Inferior parietal cortex (tissue), 1 donor: ENCODE measurements around the gene ZBTB42.
A peak's percentile ranks its signal among the peaks of the same experiment; 100 is the strongest.
"Not testable (repeated sequence)": the region's sequence is repeated elsewhere in the genome, so short reads cannot be mapped to it uniquely, and the experiment has no call there.

Experiments
- DNase-seq: peaks from one replicate; pipeline ENCODE4 v3.0.0-alpha.2; 2016; ENCODE audit errors: extremely low spot score

Gene ZBTB42

DNA sequence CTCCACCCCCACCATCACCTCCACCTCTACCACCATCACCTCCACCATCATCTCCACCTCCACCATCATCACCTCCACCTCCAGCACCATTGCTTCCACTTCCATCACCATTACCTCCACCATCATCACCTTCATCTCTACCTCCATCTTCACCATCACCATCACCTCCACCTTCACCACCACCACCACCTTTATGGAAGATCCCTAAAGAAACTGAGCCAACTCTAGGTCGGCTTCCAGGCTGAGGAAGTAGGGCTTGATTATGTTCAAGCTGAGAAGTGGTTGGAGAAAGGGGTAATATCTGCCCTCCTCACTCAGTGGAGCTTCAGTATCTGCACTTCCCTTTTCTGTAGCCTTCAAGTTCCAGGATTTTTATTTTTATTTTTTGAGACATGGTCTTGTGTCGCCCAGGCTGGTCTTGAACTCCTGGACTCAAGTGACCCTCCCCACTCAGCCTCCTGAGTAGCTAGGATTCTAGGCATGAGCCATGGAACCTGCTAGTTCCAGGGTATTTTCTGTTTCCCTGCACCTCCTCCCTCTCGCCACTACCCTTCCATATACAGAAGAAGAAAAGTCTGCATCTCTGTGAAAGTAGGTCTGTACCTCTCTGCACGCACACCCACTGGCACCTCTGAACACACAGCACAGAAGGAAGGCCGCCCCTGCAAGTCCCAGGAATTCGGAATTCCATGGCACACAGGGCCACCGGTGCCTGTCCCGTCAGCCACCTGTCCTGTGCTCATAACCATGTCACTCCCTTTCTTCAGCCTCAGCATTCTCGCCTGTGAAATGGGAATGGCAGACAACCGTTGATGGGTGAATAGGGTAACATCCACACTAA lies 5.9 kb downstream of the ZBTB42 start:
- DNase-seq, result no peak

DNA sequence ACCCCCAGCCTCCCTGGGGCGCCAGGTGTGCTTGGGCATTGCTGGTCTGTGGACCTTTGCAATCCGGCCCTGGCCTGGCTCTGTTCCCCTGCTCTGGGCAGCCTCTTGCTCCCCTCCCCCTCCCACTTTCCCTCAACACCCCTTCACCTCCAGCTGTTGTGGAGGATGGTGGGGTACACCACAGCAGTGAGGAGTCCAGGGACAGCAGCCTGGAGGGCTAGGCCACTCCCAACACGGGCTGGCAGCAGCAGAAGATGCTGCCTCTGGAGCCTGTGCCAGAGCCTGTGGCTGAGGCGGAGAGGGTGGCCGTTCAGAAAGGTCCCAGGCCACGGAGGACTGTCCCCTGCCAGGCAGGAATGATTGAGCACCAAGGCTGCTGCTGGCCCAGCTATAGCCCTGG lies 7.6 kb downstream of the ZBTB42 start:
- DNase-seq, result no peak

DNA sequence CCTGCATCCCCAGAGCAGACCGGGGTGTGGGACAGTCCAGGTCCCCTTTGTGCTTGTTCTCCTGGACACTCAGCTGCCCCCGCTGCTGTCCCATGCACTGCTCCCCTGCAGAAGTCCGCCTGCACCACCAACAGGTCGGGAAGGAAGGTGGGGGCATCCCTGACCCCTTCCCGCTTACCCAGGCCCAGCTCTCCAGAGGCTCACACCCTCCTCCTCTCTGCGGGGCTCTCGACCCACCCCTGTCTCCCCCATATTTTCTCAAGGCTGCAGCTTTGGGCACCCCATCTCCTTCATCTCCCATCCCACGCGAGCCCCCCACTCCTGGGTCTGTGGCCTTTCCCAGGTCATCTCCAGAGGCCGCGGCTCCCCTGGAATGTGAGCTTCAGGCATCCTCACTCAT lies 9.4 kb downstream of the ZBTB42 start:
- no peak for DNase-seq

DNA sequence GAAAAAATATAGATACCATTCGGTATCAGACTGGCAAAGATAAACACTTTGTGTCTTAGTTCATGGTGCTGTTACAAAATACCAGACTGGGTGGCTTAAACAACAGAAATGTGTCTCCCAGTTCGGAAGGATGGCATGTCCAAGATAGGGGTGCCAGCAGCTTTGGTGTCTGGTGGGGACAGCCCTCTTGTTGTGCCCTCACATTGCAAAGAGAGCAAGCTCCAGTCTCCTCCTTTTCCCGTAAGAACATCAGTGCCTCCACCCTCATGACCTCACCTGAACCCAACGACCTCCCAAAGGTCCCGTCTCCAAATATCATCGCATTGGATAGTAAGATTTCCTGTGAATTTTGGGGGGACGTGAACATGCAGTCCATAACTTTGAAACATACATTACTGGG lies 12.4 kb downstream of the ZBTB42 start:
- no peak for DNase-seq

DNA sequence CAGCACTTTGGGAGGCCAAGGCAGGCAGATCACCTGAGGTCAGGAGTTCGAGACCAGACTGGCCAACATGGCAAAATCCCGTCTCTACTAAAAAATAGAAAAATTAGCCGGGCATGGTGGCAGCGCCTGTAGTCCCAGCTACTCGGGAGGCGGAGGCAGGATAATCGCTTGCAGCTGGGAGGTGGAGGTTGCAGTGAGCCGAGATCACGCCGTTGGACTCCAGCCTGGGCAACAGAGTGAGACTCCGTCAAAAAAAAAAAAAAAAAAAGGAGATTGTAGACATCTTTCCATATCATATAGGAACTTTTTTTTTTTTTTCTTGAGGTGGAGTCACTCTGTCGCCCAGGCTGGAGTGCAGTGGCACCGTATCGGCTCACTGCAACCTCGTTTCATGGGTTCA lies 13.8 kb downstream of the ZBTB42 start:
- not testable (repeated sequence) for DNase-seq

DNA sequence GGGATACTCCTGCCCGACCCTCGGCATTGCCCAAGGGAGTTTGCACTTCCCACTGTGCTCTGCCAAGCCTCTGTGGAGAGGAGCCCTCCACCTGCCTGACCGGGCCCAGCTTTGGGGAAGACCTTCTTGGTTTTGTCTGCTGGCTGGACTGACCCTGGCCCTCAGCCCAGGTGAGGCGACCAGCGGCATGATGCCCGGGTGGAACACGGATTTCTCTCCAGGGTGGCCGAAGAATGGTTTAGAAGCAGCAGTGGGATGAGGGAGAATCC lies 15.6 kb downstream of the ZBTB42 start:
- no peak for DNase-seq

DNA sequence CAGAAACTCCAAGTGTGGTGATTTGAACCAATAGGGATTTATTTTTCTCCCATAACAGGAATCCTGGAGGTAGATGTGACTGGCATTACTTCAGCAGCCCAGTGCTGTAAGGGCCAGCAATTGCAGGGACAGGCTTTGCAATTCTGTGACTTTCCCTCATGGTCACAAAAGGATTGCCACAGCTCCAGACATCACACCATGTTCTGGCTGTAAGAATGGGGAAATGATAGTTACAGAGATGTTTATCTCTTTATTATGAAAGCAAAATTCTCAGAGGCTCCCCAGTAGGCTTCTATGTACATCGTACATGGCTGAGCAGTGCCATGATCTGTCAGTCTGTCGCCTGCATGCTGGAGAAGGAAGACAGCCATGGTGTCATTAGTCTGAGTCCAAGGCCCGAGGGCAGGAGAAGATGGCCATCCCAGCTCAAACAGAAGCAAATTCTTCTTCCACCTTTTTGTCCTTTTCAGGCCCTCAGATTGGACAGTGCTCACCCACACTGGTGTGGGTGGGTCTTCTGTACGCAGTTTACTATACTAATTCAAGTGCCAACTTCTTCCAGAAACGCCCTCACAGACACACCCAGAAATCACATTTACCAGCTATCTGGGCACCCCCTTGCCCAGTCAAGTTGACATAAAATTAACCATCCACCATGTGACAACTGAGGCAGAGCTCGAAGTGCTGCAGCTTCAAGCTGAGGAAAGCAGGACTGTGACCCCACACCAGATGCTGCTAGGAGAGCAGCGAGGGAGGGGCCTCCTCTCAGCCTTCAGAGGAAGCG lies 17.2 kb downstream of the ZBTB42 start:
- no peak for DNase-seq

DNA sequence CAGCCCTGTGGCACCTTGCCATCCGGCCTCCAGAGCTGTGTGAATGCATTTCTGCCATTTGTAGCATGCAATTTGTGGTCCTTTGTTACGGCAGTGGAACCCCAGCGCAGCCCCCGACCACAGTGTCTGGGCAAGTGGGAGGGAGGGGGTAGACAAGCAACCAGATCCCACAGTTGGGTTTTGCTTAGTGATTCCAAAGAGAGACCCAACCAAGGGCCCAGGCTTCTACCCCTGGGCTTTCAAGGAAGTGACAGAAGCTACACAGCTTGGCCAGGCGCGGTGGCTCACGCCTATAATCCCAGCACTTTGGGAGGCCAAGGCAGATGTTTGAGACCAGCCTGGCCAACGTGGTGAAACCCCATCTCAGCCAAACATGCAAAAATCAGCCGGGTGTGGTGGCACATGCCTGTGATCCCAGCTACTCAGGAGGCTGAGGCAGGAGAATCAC lies 17.8 kb downstream of the ZBTB42 start:
- DNase-seq, result no peak

DNA sequence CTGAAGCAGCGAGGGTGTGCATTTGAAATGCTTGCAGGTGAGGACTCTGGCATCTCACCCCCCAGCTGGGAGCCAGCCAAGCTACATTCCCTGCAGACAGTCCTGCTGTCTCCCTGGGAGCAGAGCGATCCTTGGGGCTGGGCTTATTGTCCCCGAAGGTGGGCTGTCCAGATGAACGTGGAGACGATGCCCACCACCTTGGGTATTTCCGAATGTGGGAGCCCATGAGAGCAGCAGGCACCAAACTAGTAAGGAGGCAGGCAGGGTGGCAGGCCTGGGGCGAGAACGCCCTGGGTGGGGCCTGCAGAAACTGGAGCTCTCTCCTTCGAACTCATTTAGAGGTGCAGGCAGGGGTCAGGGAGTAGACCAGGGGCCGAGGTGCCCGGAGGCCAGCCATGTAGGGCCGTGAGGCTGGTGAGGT lies 18.5 kb downstream of the ZBTB42 start:
- no peak for DNase-seq

DNA sequence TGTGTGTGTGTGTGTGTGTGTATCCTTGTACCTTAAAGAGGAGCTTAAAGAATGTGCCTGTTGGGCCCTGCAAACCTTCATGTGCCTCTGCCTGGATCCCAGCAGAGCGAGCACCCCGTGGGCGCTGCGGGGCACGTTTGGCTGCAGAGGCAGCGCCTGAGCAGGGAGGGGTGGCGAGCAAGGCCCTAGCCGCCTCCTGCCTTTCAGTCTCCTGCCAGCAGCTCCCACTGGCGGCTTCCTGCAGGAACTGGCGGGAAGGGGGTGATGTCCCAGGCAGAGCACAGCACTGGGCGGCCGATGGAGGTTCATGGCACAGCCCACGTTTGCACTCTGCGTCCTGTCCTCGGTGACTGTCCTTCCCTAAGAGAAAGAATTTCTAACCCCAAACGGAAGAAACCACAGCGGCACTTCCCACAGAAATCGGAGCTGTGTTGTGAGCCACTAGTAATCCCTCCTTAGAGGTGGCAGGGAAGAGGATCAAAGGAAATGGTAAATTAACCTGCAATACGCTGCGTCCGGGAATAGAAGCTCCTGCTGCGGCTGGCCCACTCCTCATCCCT lies 19.8 kb downstream of the ZBTB42 start:
- peak; percentile 45 for DNase-seq

DNA sequence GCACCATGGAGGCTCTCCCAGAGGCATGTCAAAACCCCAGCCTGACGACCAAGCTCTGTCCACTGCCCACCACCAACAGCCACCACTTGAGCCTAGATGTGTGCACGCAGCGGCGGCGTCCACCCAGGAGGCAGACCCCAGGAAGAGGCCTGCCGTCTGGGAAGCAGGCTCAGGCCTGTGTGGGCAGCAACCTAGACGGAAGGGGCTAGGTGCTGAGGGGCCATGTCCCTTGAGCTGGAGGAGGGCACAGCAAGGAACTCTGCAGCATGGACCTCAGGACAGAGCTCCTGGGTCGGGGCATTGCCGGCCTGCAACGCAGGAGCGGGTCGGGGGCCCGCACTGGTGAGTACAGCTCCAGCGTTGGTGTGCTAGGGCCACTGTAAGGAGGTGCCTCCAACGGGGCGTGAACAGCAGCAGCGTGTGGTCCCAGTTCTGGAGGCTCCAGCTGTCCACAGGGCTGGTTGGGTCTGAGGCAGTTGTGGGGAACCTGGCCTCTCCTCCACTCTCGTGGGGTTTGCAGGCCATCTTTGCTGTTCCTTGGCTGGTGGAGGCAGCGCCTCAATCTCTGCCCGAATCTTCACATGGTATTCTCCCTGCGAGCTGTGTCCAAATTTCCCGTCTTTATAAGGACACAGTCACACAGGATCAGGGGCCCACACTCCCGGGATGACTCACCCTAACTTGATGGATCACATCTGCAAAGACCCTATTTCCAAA lies 20.5 kb downstream of the ZBTB42 start:
- DNase-seq, result no peak

DNA sequence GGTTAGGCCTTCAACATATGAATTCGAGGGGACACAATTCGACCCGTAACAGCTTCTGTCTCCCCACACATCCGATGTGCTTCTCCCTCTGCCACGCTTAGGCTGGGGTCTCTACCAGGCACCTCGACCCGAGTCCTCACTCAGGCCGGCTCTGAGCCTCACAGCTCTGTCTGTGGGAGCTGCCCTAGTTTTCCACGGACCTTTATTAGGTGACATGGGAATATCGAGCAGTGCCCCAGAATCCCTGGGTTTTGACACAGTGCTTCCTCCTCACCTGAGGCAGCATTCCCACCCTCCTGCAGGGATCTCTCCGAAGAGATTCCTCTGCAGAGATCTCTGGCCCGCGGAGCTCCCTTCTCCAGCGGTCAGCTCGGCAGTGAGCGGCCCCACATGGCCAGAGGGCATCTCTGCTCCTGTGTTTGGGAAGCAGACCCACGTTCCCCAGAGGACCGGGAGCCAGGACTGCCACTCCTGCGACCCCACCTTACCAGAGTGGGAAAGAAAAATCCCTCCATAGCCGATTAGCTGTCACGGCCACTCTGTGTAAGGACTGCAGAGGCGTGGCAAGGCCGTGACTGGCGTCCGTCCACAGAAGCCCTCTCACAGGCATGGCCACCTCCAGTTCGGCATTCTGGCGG lies 21.2 kb downstream of the ZBTB42 start:
- DNase-seq, result no peak

DNA sequence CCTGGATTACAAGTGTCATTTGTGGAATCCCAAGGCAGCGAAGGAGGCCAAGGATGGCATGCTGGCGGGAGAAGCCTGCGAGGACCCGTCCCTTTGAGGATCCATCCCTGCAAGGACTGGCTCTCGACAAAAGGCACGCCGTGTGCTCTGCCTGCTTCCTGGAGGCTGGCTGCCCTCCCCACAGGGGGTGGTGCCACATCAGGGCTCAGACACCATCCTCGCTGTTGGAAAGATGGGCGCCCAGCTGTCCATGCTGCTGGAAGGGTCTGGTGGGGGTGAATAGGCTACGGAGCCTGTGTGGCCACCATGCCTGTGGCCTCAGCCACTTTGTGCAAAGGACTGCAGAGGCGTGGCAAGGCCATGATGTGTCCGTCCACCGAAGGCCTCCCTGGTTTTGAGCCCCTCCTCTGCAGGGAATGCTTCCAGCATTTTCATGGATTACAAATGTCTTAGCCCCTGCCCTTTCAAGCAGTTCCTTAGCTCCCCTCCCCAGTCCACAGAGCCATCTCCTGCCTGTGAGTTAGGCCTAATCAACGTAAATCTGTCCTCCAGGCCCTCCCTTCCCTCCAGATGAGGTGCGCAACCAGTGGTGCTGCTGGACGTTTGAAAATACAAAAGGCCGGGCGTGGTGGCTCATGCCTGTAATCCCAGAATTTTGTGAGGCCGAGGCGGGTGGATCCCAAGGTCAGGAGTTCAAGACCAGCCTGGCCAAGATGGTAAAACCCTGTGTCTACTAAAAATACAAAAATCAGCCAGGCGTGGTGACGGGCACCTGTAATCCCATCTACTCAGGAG lies 22.1 kb downstream of the ZBTB42 start:
- no peak for DNase-seq

DNA sequence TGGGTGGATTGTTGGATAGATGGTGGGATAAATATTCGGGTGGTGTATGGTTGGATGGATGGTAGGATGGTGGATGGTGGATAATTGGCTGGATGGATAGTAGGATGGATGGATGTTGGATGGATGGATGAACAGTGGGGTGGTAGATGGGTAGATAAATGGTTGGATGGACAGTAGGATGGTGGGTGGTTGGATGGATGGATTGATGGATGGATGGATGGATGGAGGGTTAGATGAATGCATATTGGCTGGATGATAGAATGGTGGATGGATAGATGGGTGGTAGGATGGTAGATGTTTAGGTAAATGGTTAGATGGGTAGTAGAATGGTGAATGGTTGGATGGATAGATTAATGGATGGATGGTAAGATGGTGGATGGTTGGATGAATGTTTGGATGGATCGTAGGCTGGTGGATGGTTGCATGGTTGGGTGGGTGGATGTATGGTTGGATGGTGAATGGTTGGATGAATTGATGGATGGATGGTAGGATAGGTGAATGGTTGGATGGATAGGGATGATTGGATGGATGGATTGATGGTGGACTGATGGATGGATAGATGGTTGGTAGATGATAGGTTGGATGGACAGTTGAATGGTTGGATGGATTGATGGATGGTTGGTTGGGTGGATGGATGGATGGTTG lies 23.6 kb downstream of the ZBTB42 start:
- DNase-seq, result no peak

DNA sequence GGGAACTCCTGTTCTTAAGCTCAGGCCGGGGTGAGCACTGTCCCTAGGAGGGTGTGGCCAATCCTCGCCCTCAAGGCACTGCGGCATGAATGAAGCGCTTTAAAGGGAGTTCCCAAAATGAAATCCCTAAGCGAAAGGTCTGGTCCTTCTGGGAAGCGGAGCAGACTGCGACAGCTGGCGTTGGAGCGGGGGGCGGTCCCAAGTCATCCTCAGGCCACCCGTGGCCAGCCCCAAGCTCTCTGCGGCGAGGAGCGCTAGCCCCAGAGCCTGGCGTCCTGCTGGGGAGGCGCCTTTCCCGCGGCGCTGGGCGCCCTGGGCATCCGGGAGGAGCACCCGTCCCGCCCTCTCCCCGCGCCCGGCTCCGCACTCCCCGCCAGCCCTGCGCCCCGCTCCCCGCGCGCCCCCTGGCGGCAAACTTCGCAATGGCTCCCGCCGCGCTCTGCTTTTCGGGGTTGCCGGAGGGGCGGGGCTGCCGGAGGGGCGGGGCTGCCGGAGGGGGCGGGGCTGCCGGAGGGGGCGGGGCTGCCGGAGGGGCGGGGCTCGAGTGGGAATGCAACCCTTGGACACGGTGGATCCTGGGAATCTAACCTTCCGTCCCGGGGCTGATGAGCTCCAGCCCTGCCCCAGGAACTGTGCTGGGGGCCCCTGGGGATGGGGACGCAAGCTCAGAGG lies 25.4 kb downstream of the ZBTB42 start:
- DNase-seq, result peak; percentile 89

DNA sequence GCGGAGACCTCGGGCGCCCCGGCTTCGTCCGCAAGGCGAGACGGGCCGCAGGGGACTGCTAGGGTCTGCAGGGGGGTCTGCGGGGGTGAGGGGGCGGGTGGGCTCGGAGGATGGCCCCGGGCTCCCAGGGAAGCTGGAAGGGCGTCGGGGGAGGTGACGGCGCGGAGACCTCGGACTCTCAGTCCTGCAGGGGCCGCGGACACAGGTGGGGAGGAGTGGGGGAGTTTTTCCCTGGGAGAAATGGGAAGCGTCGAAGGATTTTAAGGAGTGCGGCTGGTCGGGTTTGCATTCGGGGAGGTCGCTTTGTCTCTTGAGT lies 25.9 kb downstream of the ZBTB42 start:
- no peak for DNase-seq

DNA sequence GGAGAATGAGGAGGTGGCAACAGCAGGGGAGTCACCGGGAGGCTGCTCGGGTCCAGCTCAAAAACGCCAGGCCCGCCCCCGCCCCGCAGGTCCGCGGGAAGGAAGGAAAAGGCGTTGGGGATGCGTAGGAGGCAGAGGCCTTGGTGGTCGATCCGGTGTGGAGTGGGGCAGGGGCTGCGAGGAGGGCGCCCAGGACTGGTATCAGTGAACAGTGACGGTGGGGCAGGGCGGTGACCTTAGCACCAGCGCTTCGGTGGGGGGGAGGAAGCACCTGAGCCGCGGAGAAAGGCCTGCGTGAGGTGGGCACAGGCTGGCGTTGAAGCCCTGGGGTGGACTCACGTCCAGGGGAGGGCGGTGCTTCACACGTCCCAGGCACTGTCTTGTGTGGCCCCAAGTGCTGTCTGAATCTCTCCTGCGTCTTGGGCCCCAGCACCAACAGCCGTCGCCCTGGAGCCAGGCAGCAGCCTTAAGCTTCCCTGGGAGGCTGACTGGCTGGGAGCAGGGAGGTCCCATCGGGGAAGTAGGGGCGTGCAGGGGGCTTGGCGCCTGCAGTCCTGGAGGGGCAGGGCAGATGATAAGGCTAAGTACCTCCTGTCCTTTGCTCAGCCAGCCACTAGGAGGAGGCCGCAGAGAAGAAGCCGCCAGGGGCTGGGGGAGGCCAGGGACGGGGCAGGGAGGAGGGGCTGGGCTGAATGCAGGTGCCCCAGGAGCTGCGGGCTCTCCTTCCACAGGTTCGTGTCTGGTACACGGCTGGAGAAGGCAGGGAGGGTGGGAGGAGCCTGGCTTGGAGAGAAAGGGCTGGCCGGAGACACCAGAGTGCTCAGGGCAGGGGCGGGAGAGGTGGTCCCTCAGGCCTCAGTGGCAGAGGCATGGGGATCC lies 26.5 kb downstream of the ZBTB42 start:
- no peak for DNase-seq

DNA sequence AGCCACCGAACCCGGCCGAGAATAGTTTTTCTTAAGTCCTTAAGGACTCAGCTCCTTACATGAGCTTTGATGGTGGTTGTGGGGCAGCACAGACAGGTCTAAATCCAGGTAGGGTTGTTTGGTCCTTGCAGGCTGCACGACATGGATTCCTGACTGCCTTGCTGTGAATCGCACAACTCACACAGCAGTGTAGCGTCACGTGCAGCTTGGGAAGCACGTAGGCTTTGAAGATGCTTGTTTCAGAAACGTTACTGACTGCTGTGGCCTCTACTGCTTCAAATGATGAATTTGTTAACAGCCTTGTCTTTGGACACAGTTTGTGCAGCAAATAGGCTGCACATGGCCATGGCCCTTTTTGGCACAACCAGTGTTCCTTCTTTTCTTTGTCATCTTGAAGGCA lies 29.9 kb downstream of the ZBTB42 start:
- DNase-seq, result no peak
